AG09309 (cell line): ENCODE measurements around the gene SMIM13.

ENCODE experiments used
- DNase-seq: peaks from one replicate; pipeline ENCODE4 v3.0.0-alpha.2; 2010; ENCODE audit warnings: low read depth
- H3K4me3 ChIP-seq: 2 replicates; pipeline ENCODE4 v1.5.1; 2011; ENCODE audit warnings: mild to moderate bottlenecking, low read depth, low read length, moderate library complexity; ENCODE audit not compliant: control insufficient read depth
- CTCF ChIP-seq: IDR thresholded peaks from 2 replicates; pipeline ENCODE4 v1.5.1; 2011; ENCODE audit warnings: mild to moderate bottlenecking, low read depth, low read length, inconsistent platforms; ENCODE audit not compliant: insufficient read depth, control insufficient read depth; ENCODE audit errors: missing control alignments

The SMIM13 gene

GRCh38 chr6:11093626-11094410 is at the start of gene SMIM13:
SMIM13 (plus strand) TSS chr6:11093834; CDS start chr6:11094314, 480 bp downstream.
- DNase-seq, result peak; percentile 93
- peak within 1 kb of the TSS; percentile 78 for H3K4me3 ChIP-seq
- TF ChIP-seq CTCF, result no peak

- TF ChIP-seq CTCF, result peak; percentile 35
- no peak for DNase-seq
- H3K4me3 ChIP-seq, result peak within 1 kb of the TSS; percentile 35
Observed at GRCh38 chr6:11043961-11044711, 49.5 kb upstream of the SMIM13 start, which contains the start of gene ELOVL2. ELOVL2 (minus strand) TSS chr6:11044305; CDS start chr6:11044230, 75 bp downstream.

- H3K4me3 ChIP-seq, result peak overlapping the region; percentile 35
- TF ChIP-seq CTCF, result no peak
Observed at GRCh38 chr6:11044712-11045167, 48.9 kb upstream of the SMIM13 start.

GRCh38 chr6:11050731-11051130 is 42.9 kb upstream of the SMIM13 start:
- no peak for DNase-seq
- H3K4me3 ChIP-seq, result no peak overlapping the region
- TF ChIP-seq CTCF, result no peak

More at GRCh38 chr6:11044712-11045167, 48.9 kb upstream of the SMIM13 start:
- DNase-seq, result no peak

GRCh38 chr6:11053307-11053706 is 40.3 kb upstream of the SMIM13 start:
- no peak for DNase-seq
- H3K4me3 ChIP-seq, result no peak overlapping the region
- TF ChIP-seq CTCF, result no peak

- TF ChIP-seq CTCF, result no peak
- H3K4me3 ChIP-seq, result no peak overlapping the region
- DNase-seq, result no peak
Observed at GRCh38 chr6:11054722-11055121, 38.9 kb upstream of the SMIM13 start.
